OCI-LY1 (cell line): ENCODE measurements around the gene TMEM198.

Source experiments
- EZH2 ChIP-seq: fragments of 200-600 bp; sonication (generic), shearing (Covaris generic); IDR thresholded peaks from 2 replicates; pipeline ENCODE4 v1.8.0; 2017; ENCODE audit warnings: borderline replicate concordance, mixed run types, mild to moderate bottlenecking, antibody characterized with exemption, low read length, moderate library complexity, mixed read lengths
- TF ChIP-seq, protein P1 (sequence below): fragments of 200-600 bp; sonication (generic), shearing (Covaris generic); IDR thresholded peaks from 2 replicates; pipeline ENCODE4 v1.5.1; 2017; ENCODE audit warnings: mild to moderate bottlenecking, antibody characterized with exemption, low read length, moderate library complexity, mixed read lengths

DNA sequence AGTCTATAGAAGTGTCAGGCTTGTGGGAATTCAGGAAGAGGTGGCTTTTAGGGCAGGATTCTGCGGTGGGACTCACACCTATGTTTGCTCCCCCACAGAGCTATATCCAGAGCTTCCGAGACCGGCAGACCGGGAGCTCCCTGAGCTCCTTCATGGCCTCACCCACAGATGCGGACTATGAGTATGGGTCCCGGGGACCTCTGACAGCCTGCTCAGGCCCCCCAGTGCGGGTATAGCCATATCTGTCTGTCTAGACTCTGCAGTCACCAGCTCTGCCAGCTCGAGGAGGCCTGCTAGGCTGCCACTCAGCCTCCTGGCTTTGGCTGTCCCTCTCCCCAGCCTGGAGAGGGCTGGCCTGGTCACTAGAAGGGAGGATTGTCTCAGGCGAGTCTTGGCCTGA, 5.8 kb downstream of the TMEM198 start:
- TF ChIP-seq, protein P1, sequence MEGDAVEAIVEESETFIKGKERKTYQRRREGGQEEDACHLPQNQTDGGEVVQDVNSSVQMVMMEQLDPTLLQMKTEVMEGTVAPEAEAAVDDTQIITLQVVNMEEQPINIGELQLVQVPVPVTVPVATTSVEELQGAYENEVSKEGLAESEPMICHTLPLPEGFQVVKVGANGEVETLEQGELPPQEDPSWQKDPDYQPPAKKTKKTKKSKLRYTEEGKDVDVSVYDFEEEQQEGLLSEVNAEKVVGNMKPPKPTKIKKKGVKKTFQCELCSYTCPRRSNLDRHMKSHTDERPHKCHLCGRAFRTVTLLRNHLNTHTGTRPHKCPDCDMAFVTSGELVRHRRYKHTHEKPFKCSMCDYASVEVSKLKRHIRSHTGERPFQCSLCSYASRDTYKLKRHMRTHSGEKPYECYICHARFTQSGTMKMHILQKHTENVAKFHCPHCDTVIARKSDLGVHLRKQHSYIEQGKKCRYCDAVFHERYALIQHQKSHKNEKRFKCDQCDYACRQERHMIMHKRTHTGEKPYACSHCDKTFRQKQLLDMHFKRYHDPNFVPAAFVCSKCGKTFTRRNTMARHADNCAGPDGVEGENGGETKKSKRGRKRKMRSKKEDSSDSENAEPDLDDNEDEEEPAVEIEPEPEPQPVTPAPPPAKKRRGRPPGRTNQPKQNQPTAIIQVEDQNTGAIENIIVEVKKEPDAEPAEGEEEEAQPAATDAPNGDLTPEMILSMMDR, result no peak
- TF ChIP-seq EZH2, result no peak
